ENCODE results near the gene CBX6.

CBX6 gene

GRCh38 chr22:38873469-38874411 is 1.7 kb upstream of the CBX6 start:
- DNase-seq (ENCODE audit: low read depth): no peak

GRCh38 chr22:38872831-38873248 is 824 bp upstream of the CBX6 start:
- DNase-seq (ENCODE audit: low read depth): no peak

- DNase-seq (ENCODE audit: low read depth): no peak
Observed at GRCh38 chr22:38871360-38872171, 450 bp downstream of the CBX6 start.

- no peak for DNase-seq (ENCODE audit: low read depth)
Observed at GRCh38 chr22:38870791-38871359, 1.1 kb downstream of the CBX6 start.

- no peak for DNase-seq (ENCODE audit: low read depth)
Observed at GRCh38 chr22:38870312-38870741, 1.7 kb downstream of the CBX6 start.

- DNase-seq (ENCODE audit: low read depth): no peak
Observed at GRCh38 chr22:38869663-38870062, 2.4 kb downstream of the CBX6 start.

- DNase-seq (ENCODE audit: low read depth): no peak
Observed at GRCh38 chr22:38868886-38869381, 3.1 kb downstream of the CBX6 start.

GRCh38 chr22:38868286-38868721 is 3.7 kb downstream of the CBX6 start:
- no peak for DNase-seq (ENCODE audit: low read depth)

GRCh38 chr22:38867471-38868285 is 4.3 kb downstream of the CBX6 start:
- DNase-seq (ENCODE audit: low read depth): no peak

- DNase-seq (ENCODE audit: low read depth): no peak
Observed at GRCh38 chr22:38867124-38867455, 4.9 kb downstream of the CBX6 start.

GRCh38 chr22:38866399-38867123 is 5.5 kb downstream of the CBX6 start:
- DNase-seq (ENCODE audit: low read depth): no peak

GRCh38 chr22:38866024-38866398 is 6.0 kb downstream of the CBX6 start:
- DNase-seq (ENCODE audit: low read depth): no peak

- DNase-seq (ENCODE audit: low read depth): no peak
Observed at GRCh38 chr22:38865201-38866023, 6.6 kb downstream of the CBX6 start.

- no peak for DNase-seq (ENCODE audit: low read depth)
Observed at GRCh38 chr22:38864361-38865191, 7.4 kb downstream of the CBX6 start.

- DNase-seq (ENCODE audit: low read depth): no peak
Observed at GRCh38 chr22:38863531-38864131, 8.4 kb downstream of the CBX6 start.

GRCh38 chr22:38862375-38863329 is 9.4 kb downstream of the CBX6 start:
- no peak for DNase-seq (ENCODE audit: low read depth)

- DNase-seq (ENCODE audit: low read depth): no peak
Observed at GRCh38 chr22:38861927-38862326, 10.1 kb downstream of the CBX6 start.
